HG02981 (cell line): ENCODE results near the gene ANKRD7.
"Not testable (repeated sequence)": the region's sequence is repeated elsewhere in the genome, so short reads cannot be mapped to it uniquely, and the experiment has no call there.

ENCODE experiments used
- ATAC-seq: cut with Tn5 transposase; IDR thresholded peaks from one replicate; pipeline ENCODE4 v1.9.1; 2021; ENCODE audit warnings: mild to moderate bottlenecking, moderate library complexity; ENCODE audit not compliant: unreplicated experiment

The ANKRD7 gene

DNA sequence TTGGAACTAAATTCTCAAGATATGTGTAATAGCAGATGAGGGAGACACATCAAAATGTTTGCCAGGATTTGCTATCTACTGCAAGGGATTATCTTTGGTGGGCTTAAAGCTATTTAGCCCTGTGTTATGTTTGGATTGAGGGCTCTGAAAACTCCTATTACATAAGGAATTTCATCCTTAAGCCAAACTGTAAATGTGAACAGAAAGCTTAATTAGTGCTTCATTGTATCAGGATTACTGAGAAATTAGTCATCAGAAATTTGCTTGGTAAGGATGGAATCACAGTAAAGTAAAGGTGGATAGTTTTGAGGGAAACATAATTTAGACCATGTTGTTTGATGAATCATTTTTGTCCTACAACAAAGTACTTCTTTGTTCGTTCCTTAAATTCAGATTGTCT, 8.3 kb downstream of the ANKRD7 start:
- ATAC-seq: no peak

DNA sequence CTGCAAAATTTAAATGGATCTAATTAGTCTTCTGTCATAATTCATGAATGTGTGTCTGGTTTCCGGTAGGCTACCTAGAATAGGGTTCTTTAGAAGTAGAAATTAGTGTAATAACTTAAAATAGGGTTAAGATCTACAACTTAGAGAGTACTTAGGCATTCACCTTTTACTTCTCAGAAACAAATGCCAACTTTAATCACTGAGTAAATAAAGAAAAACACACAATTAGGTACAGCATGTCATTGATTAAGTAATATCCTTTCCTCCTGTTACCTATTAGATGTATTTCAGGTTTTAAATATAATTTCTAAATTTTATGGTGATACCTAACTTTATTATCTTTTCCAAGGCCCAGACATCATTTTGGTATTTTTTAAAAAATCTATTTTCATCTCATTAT, 9.3 kb downstream of the ANKRD7 start:
- no peak for ATAC-seq

DNA sequence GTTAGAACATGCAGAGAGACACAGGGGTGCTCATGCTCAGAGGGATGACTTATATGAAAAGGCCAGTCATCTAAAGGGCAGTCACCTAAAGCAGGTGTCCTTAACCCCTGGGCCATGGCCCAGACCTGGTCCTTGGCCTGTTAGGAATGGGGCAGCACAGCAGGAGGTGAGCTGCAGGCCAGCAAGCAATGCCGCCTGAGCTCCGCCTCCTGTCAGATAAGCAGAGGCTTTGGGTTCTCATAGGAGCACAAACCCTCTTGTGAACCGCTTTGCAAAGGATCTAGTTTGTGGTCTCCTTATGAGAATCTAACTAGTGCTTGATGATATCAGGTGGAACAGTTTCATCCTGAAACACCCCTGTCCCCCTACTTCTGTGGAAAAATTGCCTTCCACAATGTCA, 14.5 kb downstream of the ANKRD7 start:
- ATAC-seq: no peak

DNA sequence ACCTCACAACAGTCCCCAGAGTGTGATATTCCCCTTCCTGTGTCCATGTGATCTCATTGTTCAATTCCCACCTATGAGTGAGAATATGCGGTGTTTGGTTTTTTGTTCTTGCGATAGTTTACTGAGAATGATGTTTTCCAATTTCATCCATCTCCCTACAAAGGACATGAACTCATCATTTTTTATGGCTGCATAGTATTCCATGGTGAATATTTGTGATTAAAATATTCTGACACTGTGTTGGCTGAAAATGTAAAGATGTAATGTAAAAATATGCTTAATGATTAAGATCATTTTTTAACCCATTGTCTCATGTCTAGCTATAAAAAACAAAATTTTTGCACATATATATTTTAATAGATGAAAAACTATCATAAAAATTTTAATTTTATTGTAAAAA, 15.8 kb downstream of the ANKRD7 start:
- not testable (repeated sequence) for ATAC-seq

DNA sequence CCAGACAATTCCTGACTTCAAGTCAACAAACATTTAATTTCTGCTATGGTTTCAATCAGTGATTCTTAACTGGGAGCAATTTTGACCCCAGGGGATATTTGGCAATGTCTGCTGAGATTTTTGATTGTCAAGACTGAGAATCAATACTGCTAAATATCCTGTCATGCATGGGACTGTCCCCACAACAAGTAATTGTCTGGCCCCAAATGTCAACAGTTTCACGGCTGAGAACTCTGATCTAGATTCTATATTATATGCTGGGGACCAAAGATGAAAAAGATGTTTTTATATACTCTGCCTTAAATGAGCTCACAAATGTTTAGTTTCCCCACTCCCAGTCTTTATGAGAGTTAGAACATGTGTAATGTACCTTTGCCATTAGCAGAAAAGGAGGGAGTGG, 19.2 kb downstream of the ANKRD7 start:
- no peak for ATAC-seq

DNA sequence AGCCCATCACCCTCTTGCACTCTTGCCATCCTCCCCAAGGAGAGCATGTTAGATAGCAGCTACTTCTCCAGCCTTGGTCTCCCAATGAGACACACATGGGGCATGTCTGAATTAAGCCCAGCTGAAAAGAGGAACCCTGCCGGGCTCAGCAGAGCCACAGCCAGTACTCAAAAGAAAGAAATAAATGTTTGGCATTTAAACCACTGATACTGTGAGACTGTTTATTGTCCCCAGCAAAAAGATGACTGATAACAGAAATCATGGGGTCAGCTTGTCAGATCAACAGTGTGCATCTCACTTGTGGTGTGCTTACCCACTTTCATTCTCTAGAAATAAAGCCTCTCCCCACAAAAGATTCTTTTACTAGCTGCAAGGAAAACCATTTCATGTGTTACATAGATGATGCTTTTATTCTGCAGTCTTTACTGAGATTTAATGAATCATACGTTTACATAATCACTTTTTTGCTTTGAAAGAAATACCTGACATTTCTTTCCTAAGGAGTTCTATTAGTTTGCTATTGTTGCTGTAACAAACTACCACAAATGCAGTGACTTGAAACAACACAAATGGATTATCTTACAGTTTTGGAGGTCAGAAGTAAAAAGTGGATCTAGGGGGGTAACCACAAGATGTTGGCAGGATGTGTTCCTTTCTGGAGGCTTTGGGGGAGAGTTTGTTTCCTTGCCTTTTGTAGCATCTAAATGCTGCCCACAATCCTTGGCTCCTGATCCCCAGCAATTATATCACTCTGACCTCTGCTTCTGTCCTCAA, 20.9 kb downstream of the ANKRD7 start:
- ATAC-seq: peak; percentile 94

DNA sequence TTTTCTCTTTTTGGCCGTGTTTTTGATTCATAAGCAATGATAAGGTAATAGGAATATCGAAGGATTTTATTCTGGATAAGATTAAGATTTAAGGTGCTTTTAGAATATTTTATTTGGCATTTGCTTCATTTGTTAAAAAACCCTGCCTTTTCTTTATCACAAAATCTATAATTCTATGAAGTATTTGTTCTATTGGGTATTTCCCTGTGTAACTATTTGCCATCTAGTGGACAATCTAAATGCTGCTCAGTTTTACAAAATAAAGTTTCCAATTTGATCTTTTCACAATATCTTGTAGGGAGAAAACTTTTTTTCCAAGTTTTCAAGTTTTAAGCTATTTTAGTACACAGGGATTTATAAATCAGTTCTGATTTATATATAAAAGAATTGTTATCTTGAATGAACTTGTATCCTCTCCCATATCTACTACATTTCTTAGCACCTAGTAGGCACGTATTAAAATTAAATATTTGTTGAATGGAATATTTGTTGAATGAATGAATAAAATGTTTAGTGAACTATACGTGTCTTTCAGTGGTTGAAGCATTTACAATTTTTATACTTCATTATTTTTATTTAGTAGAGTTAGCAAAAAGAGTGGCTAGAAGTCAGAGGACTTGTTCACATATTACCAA, 26.5 kb downstream of the ANKRD7 start:
- ATAC-seq: no peak

DNA sequence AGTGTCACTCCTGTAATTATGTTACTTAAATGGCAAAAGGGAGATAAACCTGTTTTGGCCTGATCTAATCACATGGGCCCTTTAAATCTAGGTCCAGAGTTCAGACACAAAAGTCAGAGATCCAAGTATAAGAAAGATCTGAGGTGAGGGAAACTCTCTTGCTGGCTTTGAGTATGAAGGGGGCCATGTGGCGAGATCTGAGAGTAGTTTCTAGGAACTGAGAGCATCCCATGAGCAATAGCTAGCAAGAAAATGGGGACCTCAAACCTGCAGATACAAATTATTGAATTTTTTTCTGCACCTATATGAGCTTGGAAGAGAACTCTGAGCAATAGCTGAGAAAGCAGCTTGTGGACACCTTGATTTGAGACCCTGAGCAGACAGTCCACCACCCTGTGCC, 27.6 kb downstream of the ANKRD7 start:
- no peak for ATAC-seq

DNA sequence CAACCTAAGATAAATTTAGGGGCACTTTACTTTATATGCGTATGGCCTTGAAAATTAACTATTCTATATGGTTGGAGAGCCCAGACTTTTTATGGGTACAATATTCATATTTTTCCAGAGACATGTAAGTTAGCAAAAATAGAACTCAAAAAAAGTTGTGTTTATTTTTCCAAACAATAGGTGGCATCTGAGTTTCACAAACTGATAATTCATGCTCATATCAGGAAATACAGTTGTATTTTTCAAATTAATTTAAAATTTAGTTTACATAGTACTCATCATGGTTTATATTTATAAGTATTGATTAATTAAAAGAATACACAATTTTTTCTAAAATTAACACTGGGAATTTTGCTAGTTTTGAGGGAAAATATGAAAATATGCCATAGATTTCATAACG, 34.6 kb downstream of the ANKRD7 start:
- ATAC-seq: no peak

DNA sequence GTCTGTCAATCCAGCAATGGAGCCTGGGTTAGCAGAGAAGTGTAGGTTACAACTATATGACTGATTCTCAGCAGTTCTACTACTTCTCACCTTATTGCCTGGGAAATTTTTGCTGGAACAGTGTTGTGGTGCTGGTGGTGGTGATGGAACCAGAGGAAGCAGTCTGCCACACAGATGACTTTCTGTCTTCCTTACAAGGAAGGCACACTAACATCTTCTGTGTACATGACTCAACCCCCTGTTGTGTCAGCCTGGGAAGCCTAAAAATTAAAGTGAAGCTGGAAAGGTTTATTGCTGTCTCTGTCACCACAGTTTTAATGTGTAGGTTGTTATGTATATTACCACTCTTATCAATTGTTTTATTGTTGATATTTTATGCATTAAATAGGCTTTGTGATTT, 40.3 kb downstream of the ANKRD7 start:
- no peak for ATAC-seq

DNA sequence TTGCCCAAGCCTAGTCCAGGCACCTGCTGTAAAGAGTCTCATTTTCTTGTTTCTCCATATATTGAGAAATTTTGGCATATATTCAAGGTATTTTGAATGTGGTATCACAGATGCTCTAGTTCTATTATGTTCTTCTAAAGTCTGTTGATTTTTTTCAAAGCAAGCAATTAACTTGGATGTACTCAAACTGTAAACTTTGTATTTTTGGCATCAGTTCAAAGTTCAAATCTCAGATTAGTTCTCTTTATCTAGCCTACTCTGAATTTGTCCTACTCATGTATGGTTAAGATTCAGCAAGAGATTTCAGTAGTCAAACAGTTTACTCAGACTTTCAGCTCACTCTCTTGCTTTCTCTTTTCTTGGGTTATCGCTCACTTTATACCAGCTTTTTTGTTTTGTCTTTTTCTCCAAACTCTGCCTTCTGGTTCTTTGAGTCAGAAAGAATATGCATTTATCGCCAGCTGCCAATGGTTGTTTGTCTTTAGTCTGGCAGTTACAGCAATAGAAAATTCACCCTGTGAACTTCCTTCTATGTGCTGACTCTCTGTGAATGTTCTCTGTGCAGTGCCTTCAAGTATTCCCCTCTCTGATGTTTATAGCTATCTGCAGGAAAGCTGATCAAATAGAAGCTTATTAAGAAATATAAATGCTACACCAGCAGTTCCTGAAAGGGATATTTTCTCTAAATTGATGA, 56.0 kb downstream of the ANKRD7 start:
- ATAC-seq: no peak

DNA sequence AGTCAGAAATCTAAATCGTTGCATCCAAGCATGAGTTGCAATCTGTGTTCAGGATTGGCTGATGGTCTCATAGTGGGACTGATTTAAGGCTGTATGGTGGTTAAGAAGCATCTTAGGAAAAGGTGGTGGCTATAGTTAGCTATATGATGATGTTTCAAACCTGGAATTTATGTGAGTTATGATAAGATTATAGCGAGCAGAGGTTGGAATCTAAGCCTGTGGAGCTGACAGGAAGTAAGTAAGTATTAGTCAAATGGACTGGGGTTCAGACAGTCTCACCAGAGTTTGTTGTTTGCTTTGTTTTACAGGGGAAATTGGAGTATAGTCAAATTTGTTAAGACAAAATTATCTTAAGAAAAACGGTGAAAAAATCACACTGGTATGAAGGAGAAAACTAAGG, 56.7 kb downstream of the ANKRD7 start:
- no peak for ATAC-seq

DNA sequence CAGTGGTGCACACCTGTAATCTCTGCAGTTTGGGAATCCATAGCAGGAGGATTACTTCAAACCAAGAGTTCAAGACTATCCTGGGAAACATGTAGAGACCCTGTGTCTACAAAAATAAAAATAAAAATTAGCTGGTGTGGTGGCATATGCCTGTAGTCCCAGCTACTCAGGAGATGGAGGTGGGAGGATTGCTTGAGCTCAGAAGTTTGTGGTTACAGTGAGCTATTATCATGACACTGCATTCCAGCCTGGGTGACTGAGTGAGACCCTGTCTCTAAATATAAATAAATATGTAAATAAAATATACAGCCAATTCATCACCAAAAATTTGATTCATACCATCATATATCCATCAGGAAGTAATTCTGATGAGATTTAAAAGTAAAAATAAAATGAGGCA, 60.9 kb downstream of the ANKRD7 start:
- ATAC-seq: no peak

DNA sequence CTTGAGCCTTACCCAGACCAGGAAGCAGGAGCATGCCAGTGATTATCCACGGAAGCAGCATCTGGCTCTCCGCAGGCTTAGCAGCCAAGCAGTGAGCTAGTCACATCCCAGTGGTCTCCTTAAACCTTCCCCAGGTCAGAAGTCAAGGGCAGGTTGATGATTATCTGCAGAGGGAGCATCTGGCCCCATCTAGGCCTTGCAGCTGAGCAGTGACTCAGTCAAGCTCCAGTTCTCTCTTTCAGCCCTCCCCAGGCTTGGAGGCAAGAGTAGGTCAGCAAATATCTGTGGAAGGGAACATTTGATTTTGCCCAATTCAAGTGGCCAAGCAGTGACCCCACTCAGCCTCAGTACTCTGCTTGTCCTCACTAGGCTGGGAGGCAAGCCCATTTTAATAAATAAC, 61.6 kb downstream of the ANKRD7 start:
- no peak for ATAC-seq

DNA sequence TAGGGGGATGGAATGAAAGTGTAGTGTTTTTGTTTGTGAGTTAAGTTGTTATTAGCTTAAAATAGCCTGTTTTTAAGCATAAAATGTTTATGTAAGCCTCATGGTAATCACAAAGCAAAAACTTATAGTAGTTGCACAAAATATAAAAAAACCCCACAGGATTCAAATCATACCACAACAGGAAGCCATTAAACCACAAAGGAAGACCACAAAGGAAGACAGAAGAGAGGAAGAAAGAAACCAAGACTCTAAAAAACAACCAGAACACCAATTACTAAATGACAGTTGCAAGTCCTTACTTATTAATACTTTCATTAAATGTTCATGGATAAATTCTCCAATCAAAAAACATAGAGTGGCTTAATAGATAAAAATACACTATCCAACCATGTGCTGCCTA, 63.6 kb downstream of the ANKRD7 start:
- peak; percentile 75 for ATAC-seq

DNA sequence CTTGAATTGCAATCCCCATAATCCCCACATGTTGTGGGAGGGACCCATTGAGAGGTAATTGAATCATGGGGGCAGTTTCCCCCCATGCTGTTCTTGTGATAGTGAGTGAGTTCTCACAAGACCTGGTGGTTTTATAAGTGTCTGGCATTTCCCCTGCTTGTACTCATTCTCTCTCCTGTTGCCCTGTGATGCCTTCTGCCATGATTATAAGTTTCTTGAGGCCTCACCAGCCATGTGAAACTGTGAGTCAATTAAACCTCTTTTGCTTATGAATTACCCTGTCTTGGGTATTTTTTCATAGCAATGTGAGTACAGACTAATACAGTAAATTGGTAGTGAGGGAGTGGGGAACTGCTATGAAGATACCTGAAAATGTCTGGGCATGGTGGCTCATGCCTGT, 65.0 kb downstream of the ANKRD7 start:
- no peak for ATAC-seq
